GM23338 (cell line): ENCODE measurements around the gene SERPINI2. TPM values are rescaled to one million over a fixed set of nuclear protein-coding genes. Genes with fewer than 3 reads are reported as not detected.

ENCODE experiments used
- ATAC-seq: fragments of 200-7000 bp; cut with Tn5 transposase; 3 replicates; pipeline ENCODE4 v1.9.1; 2020
- DNase-seq: peaks from one replicate; pipeline ENCODE4 v3.0.0-alpha.2; 2015; ENCODE audit warnings: low spot score
- H2AFZ ChIP-seq: fragments of 200-600 bp; sonication (generic); 2 replicates; pipeline ENCODE4 v1.8.0; 2016; ENCODE audit warnings: antibody characterized with exemption, mild to moderate bottlenecking, moderate library complexity
- H3F3A ChIP-seq: fragments of 200-600 bp; sonication (generic); replicated peaks from 2 replicates; pipeline ENCODE4 v1.8.0; 2017; ENCODE audit warnings: antibody characterized with exemption, mixed run types, low read depth
- H3K27ac ChIP-seq: fragments of 200-600 bp; sonication (generic); 2 replicates; pipeline ENCODE4 v1.6.1; 2016; ENCODE audit warnings: low read depth
- H3K27me3 ChIP-seq: fragments of 200-600 bp; sonication (generic); 2 replicates; pipeline ENCODE4 v1.8.0; 2016; ENCODE audit warnings: mild to moderate bottlenecking, mixed run types, moderate library complexity; ENCODE audit not compliant: insufficient read depth
- H3K36me3 ChIP-seq: fragments of 200-600 bp; sonication (generic); 2 replicates; pipeline ENCODE4 v1.8.0; 2016; ENCODE audit warnings: mild to moderate bottlenecking; ENCODE audit not compliant: insufficient read depth
- H3K4me1 ChIP-seq: fragments of 200-600 bp; sonication (generic); 2 replicates; pipeline ENCODE4 v1.8.0; 2016; ENCODE audit warnings: mild to moderate bottlenecking, moderate library complexity; ENCODE audit not compliant: insufficient read depth
- H3K4me2 ChIP-seq: fragments of 200-600 bp; sonication (generic); 2 replicates; pipeline ENCODE4 v1.7.1; 2017; ENCODE audit warnings: mixed run types
- H3K4me3 ChIP-seq: fragments of 200-600 bp; sonication (generic); 2 replicates; pipeline ENCODE4 v1.6.1; 2016; ENCODE audit warnings: mixed run types
- H3K79me2 ChIP-seq: fragments of 200-600 bp; sonication (generic); replicated peaks from 2 replicates; pipeline ENCODE4 v1.8.0; 2017; ENCODE audit warnings: mild to moderate bottlenecking; ENCODE audit not compliant: insufficient read depth
- H3K9me2 ChIP-seq: fragments of 200-600 bp; sonication (generic); 2 replicates; pipeline ENCODE4 v1.8.0; 2017; ENCODE audit not compliant: insufficient read depth
- H4K20me1 ChIP-seq: fragments of 200-600 bp; sonication (generic); replicated peaks from 2 replicates; pipeline ENCODE4 v1.8.0; 2017; ENCODE audit warnings: mild to moderate bottlenecking; ENCODE audit not compliant: insufficient read depth
- H3K27ac Mint-ChIP-seq: 2 replicates; pipeline ENCODE4 v1.8.0; 2020; ENCODE audit warnings: inconsistent platforms, mild to moderate bottlenecking, moderate library complexity, mixed read lengths
- H3K27me3 Mint-ChIP-seq: 3 replicates; pipeline ENCODE4 v1.8.0; 2022; ENCODE audit warnings: low read depth, mild to moderate bottlenecking, moderate library complexity, mixed read lengths, inconsistent platforms; ENCODE audit not compliant: insufficient read depth, poor library complexity
- H3K36me3 Mint-ChIP-seq: 3 replicates; pipeline ENCODE4 v1.8.0; 2021; ENCODE audit warnings: low read depth, mild to moderate bottlenecking, inconsistent platforms, moderate library complexity, mixed read lengths
- H3K4me1 Mint-ChIP-seq: 3 replicates; pipeline ENCODE4 v1.8.0; 2020; ENCODE audit warnings: mild to moderate bottlenecking, inconsistent platforms, mixed read lengths
- H3K4me3 Mint-ChIP-seq: 3 replicates; pipeline ENCODE4 v1.8.0; 2021; ENCODE audit warnings: moderate library complexity, mild to moderate bottlenecking, inconsistent platforms, mixed read lengths
- H3K9me3 Mint-ChIP-seq: 3 replicates; pipeline ENCODE4 v1.8.0; 2020; ENCODE audit warnings: moderate library complexity, mild to moderate bottlenecking, inconsistent platforms, mixed read lengths
- ETS1 ChIP-seq: IDR thresholded peaks from 2 replicates; pipeline ENCODE4 v1.6.1; 2016; ENCODE audit warnings: antibody characterized with exemption
- EZH2 ChIP-seq: fragments of 200-600 bp; sonication (generic); IDR thresholded peaks from one replicate; pipeline ENCODE4 v1.8.0; 2017; ENCODE audit warnings: antibody characterized with exemption, mild to moderate bottlenecking, low read depth; ENCODE audit not compliant: unreplicated experiment
- POLR2AphosphoS5 ChIP-seq: IDR thresholded peaks from 2 replicates; pipeline ENCODE4 v1.6.1; 2016; ENCODE audit warnings: antibody characterized with exemption, low read depth
- ZNF114 ChIP-seq: fragments of 250-450 bp; sonication (Bioruptor Pico); IDR thresholded peaks from 2 replicates; pipeline ENCODE4 v1.5.0; 2020; ENCODE audit warnings: mild to moderate bottlenecking, moderate library complexity
- ZNF331 ChIP-seq: fragments of 250-450 bp; sonication (Bioruptor Pico); IDR thresholded peaks from 2 replicates; pipeline ENCODE4 v1.5.0; 2020; ENCODE audit warnings: low read depth, mild to moderate bottlenecking, moderate library complexity
- ZNF462 ChIP-seq: fragments of 250-450 bp; sonication (Bioruptor Pico); IDR thresholded peaks from 2 replicates; pipeline ENCODE4 v1.5.0; 2020; ENCODE audit warnings: mild to moderate bottlenecking, moderate library complexity
- polyA plus RNA-seq: library from polyadenylated mRNA; unstranded; fragments of >200 nt; fragmentation: Nextera tagmentation; extraction: Ambion mirVana; gene quantifications from 2 replicates; pipeline ENCODE4 v1.2.1, GENCODE V29; 2016
- total RNA-seq: library from RNA; depleted of rRNA; stranded (reverse); fragments of >200 nt; shearing (Covaris generic); gene quantifications from 2 replicates; pipeline ENCODE4 v1.2.3, GENCODE V29; 2014
- TF ChIP-seq, protein P1 (sequence below), 2 experiments: fragments of 200-600 bp in 1 of 2; sonication (generic) in 1 of 2; conservative IDR thresholded peaks; 2 replicates each; pipeline versions ENCODE4 v1.5.1 to v1.6.1; 2016 to 2017; ENCODE audit warnings: antibody characterized with exemption in 2 of 2, low read depth in 2 of 2, mild to moderate bottlenecking in 2 of 2, moderate library complexity in 1 of 2

The SERPINI2 gene
- total and polyA plus RNA-seq, 2 experiments from 2014 or later, result 0.68 to 2.5 TPM

GRCh38 chr3:167450675-167451074 lies 23.2 kb downstream of the SERPINI2 start (continued):
- TF ChIP-seq ZNF462 (CRISPR knock-in tag), result no peak
- no peak for TF ChIP-seq POLR2AphosphoS5
- TF ChIP-seq, protein P1, sequence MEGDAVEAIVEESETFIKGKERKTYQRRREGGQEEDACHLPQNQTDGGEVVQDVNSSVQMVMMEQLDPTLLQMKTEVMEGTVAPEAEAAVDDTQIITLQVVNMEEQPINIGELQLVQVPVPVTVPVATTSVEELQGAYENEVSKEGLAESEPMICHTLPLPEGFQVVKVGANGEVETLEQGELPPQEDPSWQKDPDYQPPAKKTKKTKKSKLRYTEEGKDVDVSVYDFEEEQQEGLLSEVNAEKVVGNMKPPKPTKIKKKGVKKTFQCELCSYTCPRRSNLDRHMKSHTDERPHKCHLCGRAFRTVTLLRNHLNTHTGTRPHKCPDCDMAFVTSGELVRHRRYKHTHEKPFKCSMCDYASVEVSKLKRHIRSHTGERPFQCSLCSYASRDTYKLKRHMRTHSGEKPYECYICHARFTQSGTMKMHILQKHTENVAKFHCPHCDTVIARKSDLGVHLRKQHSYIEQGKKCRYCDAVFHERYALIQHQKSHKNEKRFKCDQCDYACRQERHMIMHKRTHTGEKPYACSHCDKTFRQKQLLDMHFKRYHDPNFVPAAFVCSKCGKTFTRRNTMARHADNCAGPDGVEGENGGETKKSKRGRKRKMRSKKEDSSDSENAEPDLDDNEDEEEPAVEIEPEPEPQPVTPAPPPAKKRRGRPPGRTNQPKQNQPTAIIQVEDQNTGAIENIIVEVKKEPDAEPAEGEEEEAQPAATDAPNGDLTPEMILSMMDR (conservative IDR thresholded peaks at IDR 0.05; ENCODE audit: low read depth in 2 of 2), result no peak

DNA sequence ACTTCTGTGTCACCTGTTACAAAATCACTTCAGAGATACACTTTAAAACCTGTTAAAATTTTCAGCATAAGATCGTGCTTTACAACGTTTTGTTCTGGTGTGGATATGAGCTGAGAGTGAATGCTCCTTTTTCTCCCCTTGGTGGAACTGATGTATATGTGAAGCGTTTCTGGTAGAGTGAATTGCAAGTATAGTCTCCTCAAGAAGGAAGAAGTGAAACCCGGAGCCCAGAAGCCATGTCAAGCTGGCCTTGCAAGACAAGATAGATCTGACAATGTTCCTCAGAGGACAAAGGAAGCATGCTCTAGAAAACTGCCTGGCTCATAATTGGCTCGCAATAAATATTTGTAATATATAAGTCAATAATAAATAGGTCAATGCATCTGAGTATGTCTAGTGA lies 23.6 kb downstream of the SERPINI2 start:
- no peaks in the 10 kb centered on the region for H3K79me2 ChIP-seq
- no peaks in the 10 kb centered on the region for H3K9me2 ChIP-seq
- Mint-ChIP-seq H3K9me3 (no peaks in the 10 kb centered on the region), H3K4me1 (peaks cover 30% of the 10 kb centered on the region), H3K36me3 (no peaks in the 10 kb centered on the region), H3K4me3 (no peak overlapping the region), H3K27ac (no peak overlapping the region), H3K27me3 (no peaks in the 10 kb centered on the region)
- no peak for ATAC-seq
- H3K4me1 ChIP-seq, result peaks cover 37% of the 10 kb centered on the region
- H3K36me3 ChIP-seq, result no peaks in the 10 kb centered on the region
- H3K4me2 ChIP-seq, result no peak overlapping the region
- no peak for DNase-seq
- H2AFZ ChIP-seq, result no peak overlapping the region
- H3K27me3 ChIP-seq, result no peaks in the 10 kb centered on the region
- no peak overlapping the region for H3K27ac ChIP-seq
- H3K4me3 ChIP-seq, result no peak overlapping the region
- no peaks in the 10 kb centered on the region for H3F3A ChIP-seq
- H4K20me1 ChIP-seq, result no peaks in the 10 kb centered on the region
- TF ChIP-seq EZH2 (no peak), ZNF114 (CRISPR knock-in tag) (no peak), ETS1 (no peak), ZNF331 (CRISPR knock-in tag) (no peak), ZNF462 (CRISPR knock-in tag) (no peak)
